ENCODE results near the gene POLG2. TPM values are rescaled to one million over a fixed set of nuclear protein-coding genes. Genes with fewer than 3 reads are reported as not detected.

POLG2 gene
- polyA plus RNA-seq, 1 donor from 2014 or later: 16.9 TPM

GRCh38 chr17:64508683-64509082 is 11.8 kb upstream of the POLG2 start:
- Histone ChIP-seq H3K27me3 (ENCODE audit: insufficient read depth, low read depth, low read length) (no peaks in the 10 kb centered on the region), H3K9me3 (ENCODE audit: low read length) (no peaks in the 10 kb centered on the region), H3K4me3 (ENCODE audit: low read length) (peak overlapping the region; percentile 97), H3F3A (ENCODE audit: insufficient read depth, low read length, poor library complexity, severe bottlenecking) (peaks cover 8% of the 10 kb centered on the region), H4K20me1 (ENCODE audit: insufficient read depth) (peaks cover 20% of the 10 kb centered on the region), H3K79me2 (replicated peaks; ENCODE audit: insufficient read depth, low read length) (peaks cover 68% of the 10 kb centered on the region), H3K9me2 (ENCODE audit: insufficient read depth, low read length) (no peaks in the 10 kb centered on the region), H3K4me2 (ENCODE audit: low read length) (peak overlapping the region; percentile 97), H3K27ac (ENCODE audit: low read length) (no peak overlapping the region), H3K9ac (ENCODE audit: low read length) (peak overlapping the region; percentile 100), H2AFZ (ENCODE audit: low read depth, low read length) (no peak overlapping the region), H3K36me3 (ENCODE audit: insufficient read depth, low read length) (peaks cover 5% of the 10 kb centered on the region)
- TF ChIP-seq REST (IDR thresholded peaks at IDR 0.05; ENCODE audit: borderline replicate concordance) (no peak), RAD21 (conservative IDR thresholded peaks at IDR 0.05) (no peak), CTCF (IDR thresholded peaks at IDR 0.05; ENCODE audit: poor library complexity, severe bottlenecking) (no peak), TAF1 (IDR thresholded peaks at IDR 0.05; ENCODE audit: low read depth) (no peak), EP300 (conservative IDR thresholded peaks at IDR 0.05; ENCODE audit: poor library complexity, severe bottlenecking) (no peak), EZH2 (IDR thresholded peaks at IDR 0.05; ENCODE audit: borderline replicate concordance, insufficient read depth, low read length, poor library complexity, severe bottlenecking) (no peak), MXI1 (conservative IDR thresholded peaks at IDR 0.05; ENCODE audit: poor library complexity, severe bottlenecking) (no peak), POLR2AphosphoS5 (IDR thresholded peaks at IDR 0.05) (no peak), SMC3 (conservative IDR thresholded peaks at IDR 0.05; ENCODE audit: poor library complexity) (no peak)

GRCh38 chr17:64507413-64507782 is 10.5 kb upstream of the POLG2 start:
- Histone ChIP-seq H4K20me1 (ENCODE audit: insufficient read depth) (peaks cover 12% of the 10 kb centered on the region), H2AFZ (ENCODE audit: low read depth, low read length) (peak overlapping the region; percentile 63), H3K9ac (ENCODE audit: low read length) (peak overlapping the region; percentile 100), H3K9me3 (ENCODE audit: low read length) (no peaks in the 10 kb centered on the region), H3K9me2 (ENCODE audit: insufficient read depth, low read length) (no peaks in the 10 kb centered on the region), H3K36me3 (ENCODE audit: insufficient read depth, low read length) (peaks cover 15% of the 10 kb centered on the region), H3K4me2 (ENCODE audit: low read length) (peak overlapping the region; percentile 97), H3K27ac (ENCODE audit: low read length) (peak overlapping the region; percentile 100), H3F3A (ENCODE audit: insufficient read depth, low read length, poor library complexity, severe bottlenecking) (peaks cover 8% of the 10 kb centered on the region), H3K79me2 (replicated peaks; ENCODE audit: insufficient read depth, low read length) (peaks cover 77% of the 10 kb centered on the region), H3K27me3 (ENCODE audit: insufficient read depth, low read depth, low read length) (no peaks in the 10 kb centered on the region), H3K4me3 (ENCODE audit: low read length) (peak overlapping the region; percentile 97)
- TF ChIP-seq RAD21 (conservative IDR thresholded peaks at IDR 0.05): peak; percentile 38
- TF ChIP-seq TAF1 (IDR thresholded peaks at IDR 0.05; ENCODE audit: low read depth): no peak
- TF ChIP-seq POLR2AphosphoS5 (IDR thresholded peaks at IDR 0.05): no peak
- TF ChIP-seq SMC3 (conservative IDR thresholded peaks at IDR 0.05; ENCODE audit: poor library complexity): peak; percentile 40
- TF ChIP-seq EZH2 (IDR thresholded peaks at IDR 0.05; ENCODE audit: borderline replicate concordance, insufficient read depth, low read length, poor library complexity, severe bottlenecking): no peak
- peak; percentile 24 for TF ChIP-seq MXI1 (conservative IDR thresholded peaks at IDR 0.05; ENCODE audit: poor library complexity, severe bottlenecking)
- TF ChIP-seq EP300 (conservative IDR thresholded peaks at IDR 0.05; ENCODE audit: poor library complexity, severe bottlenecking): no peak
- peak; percentile 77 for TF ChIP-seq CTCF (IDR thresholded peaks at IDR 0.05; ENCODE audit: poor library complexity, severe bottlenecking)
- peak; percentile 72 for TF ChIP-seq REST (IDR thresholded peaks at IDR 0.05; ENCODE audit: borderline replicate concordance)
